Urinary bladder (tissue), 4 donors: ENCODE data around the gene TMPRSS11E. TPM values are rescaled to one million over a fixed set of nuclear protein-coding genes. Genes with fewer than 3 reads are reported as not detected.

ENCODE experiments used
- DNase-seq: peaks from one replicate; pipeline ENCODE4 v3.0.0-alpha.2; 2015; ENCODE audit errors: extremely low spot score
- H3K27ac ChIP-seq: one replicate; pipeline ENCODE4 v1.5.1; 2013; ENCODE audit warnings: low read depth, mild to moderate bottlenecking, moderate library complexity
- H3K36me3 ChIP-seq: one replicate; pipeline ENCODE4 v1.6.1; 2013; ENCODE audit warnings: mild to moderate bottlenecking, moderate library complexity; ENCODE audit not compliant: insufficient read depth
- H3K4me1 ChIP-seq: one replicate; pipeline ENCODE4 v1.6.1; 2013; ENCODE audit warnings: mild to moderate bottlenecking, moderate library complexity; ENCODE audit not compliant: insufficient read depth
- H3K4me3 ChIP-seq: one replicate; pipeline ENCODE4 v1.5.1; 2013; ENCODE audit warnings: low read depth, low read length
- WGBS: extraction: QIAGEN DNeasy Blood & Tissue Kit; methylation state at CpG from one replicate; pipeline ENCODE4 v1.1.7; 2013; 5-methylcytosine and 5-hydroxymethylcytosine counted together
- polyA plus RNA-seq: library from polyadenylated mRNA; stranded (reverse); fragments of 200-250 nt; gene quantifications from one replicate; pipeline ENCODE4 v1.2.3, GENCODE V29; 2013
- total RNA-seq: library from RNA; depleted of rRNA; stranded (reverse); fragments of >200 nt; gene quantifications from one replicate; pipeline ENCODE4 v1.2.3, GENCODE V29; 2014
- donor health status: healthy with polysubstance abuse.
- donor health status: healthy.

TMPRSS11E gene
- total and polyA plus RNA-seq, 2 donors: 2.2 to 34.7 TPM

DNA sequence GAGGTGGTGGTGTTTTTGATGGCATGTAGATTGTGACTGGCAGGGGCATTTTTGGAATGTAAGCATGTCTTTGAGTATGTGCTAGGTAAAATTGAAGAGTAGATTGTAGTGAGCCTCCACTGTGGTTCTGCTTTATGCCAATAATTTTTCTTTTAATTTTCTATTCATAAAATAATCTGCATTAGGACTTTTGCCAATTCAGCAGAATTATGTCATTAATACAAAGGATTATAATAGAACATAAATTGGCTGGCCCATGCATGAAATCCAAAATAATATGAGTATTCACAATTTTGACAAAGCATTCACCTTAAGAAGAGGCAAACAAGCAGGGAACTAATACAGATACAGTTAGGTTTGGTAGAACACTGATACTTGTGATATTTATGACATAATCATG is 14.9 kb upstream of the TMPRSS11E start:
- Histone ChIP-seq H3K4me3 (no peak overlapping the region), H3K4me1 (no peaks in the 10 kb centered on the region), H3K27ac (no peak overlapping the region), H3K36me3 (no peaks in the 10 kb centered on the region)
- DNase-seq: no peak

GRCh38 chr4:68433582-68433981 is 13.7 kb upstream of the TMPRSS11E start:
- H3K36me3 ChIP-seq: no peaks in the 10 kb centered on the region
- H3K4me3 ChIP-seq: no peak overlapping the region
- no peaks in the 10 kb centered on the region for H3K4me1 ChIP-seq
- no peak overlapping the region for H3K27ac ChIP-seq
- DNase-seq: no peak
- 85% methylated on average over 5 of the region's 5 CpGs for WGBS

- Histone ChIP-seq H3K4me1 (no peaks in the 10 kb centered on the region), H3K4me3 (no peak overlapping the region), H3K27ac (no peak overlapping the region), H3K36me3 (no peaks in the 10 kb centered on the region)
- 76% methylated on average over 1 of the region's 1 CpG for WGBS
- no peak for DNase-seq
Observed at GRCh38 chr4:68434277-68434676, 13.0 kb upstream of the TMPRSS11E start.

- 37% methylated on average over 1 of the region's 1 CpG for WGBS
- DNase-seq: no peak
- Histone ChIP-seq H3K36me3 (no peaks in the 10 kb centered on the region), H3K4me3 (no peak overlapping the region), H3K27ac (no peak overlapping the region), H3K4me1 (no peaks in the 10 kb centered on the region)
Observed at GRCh38 chr4:68434836-68435235, 12.4 kb upstream of the TMPRSS11E start.

- H3K4me3 ChIP-seq: no peak overlapping the region
- no peaks in the 10 kb centered on the region for H3K36me3 ChIP-seq
- no peak for DNase-seq
- H3K4me1 ChIP-seq: no peaks in the 10 kb centered on the region
- H3K27ac ChIP-seq: peak overlapping the region; percentile 10
Observed at GRCh38 chr4:68445111-68445510, 2.2 kb upstream of the TMPRSS11E start.

DNA sequence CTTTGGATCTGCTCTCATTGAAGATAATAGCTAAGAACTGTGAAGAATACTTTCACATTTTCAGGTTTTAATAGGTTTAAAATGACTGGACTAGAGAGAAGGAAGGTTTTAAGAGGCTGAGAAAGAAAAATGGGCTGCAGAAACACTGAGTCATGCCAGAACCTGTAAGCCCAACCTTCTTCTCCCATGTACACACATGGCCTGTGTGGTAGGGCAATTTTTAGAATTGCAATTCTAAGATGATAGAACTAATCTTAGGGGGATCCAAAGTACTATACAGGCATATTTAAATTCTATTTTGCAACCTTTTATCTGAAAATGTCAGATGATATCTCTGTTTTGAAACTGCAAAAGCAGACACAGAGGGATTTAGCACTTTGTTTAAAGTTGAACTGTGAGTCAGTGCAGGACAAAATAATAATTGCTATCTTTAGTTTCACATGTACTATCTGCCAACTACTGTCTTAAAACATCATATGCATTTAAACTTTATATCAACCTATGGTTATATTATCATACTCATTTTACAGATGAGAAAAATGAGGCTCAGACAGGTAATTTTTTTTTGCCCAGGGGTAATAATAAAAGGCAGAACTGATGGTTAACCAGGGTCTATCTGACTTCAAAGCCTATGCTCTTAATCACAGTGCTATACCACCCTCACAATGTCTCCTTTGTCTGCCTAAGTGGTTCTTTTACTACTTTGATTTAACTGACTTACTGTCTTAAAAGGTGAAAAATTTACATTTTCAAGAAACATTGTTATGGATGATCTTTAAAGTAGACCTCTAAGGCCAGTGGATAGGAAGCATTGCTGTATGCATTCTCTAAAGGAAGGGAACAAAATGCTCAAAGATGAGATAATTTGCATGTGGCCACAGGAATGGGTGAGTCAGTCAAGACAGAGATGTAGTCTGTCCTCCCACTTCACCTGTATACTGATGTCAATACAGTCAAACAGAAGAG is 4.3 kb downstream of the TMPRSS11E start:
- Histone ChIP-seq H3K27ac (no peak overlapping the region), H3K4me1 (peaks cover 2% of the 10 kb centered on the region), H3K4me3 (no peak overlapping the region), H3K36me3 (no peaks in the 10 kb centered on the region)
- DNase-seq: no peak

DNA sequence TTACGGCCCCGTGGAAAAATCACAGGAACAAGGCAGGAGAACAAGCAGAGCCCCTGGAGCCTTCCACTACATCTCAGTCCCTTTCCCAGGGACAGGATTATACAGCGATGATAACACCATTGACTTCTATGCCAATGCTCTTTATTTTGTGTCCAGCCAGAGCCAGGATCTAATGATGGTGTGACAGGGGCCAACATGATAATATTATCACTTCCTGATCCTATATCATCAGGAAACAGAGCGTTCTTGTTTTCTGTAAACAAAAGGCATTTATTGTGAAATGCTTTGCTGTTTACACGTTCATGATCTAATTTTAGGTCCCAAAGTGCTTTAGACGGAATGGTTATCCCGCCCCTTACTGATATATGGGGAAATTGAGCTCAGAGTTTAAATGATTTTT is 12.8 kb downstream of the TMPRSS11E start:
- Histone ChIP-seq H3K4me3 (no peak overlapping the region), H3K27ac (no peak overlapping the region), H3K4me1 (no peaks in the 10 kb centered on the region), H3K36me3 (no peaks in the 10 kb centered on the region)
- 59% methylated on average over 7 of the region's 7 CpGs for WGBS
- no peak for DNase-seq

GRCh38 chr4:68461790-68462189 is 14.5 kb downstream of the TMPRSS11E start:
- no peak for DNase-seq
- Histone ChIP-seq H3K36me3 (no peaks in the 10 kb centered on the region), H3K27ac (no peak overlapping the region), H3K4me1 (no peaks in the 10 kb centered on the region), H3K4me3 (no peak overlapping the region)
- 94% methylated on average over 3 of the region's 3 CpGs for WGBS

GRCh38 chr4:68462691-68463090 is 15.4 kb downstream of the TMPRSS11E start:
- no peak overlapping the region for H3K27ac ChIP-seq
- whole genome bisulfite sequencing: 75% methylated on average over 2 of the region's 2 CpGs
- DNase-seq: no peak
- H3K4me1 ChIP-seq: no peaks in the 10 kb centered on the region
- H3K4me3 ChIP-seq: no peak overlapping the region
- H3K36me3 ChIP-seq: no peaks in the 10 kb centered on the region

GRCh38 chr4:68463796-68464195 is 16.5 kb downstream of the TMPRSS11E start:
- H3K27ac ChIP-seq: no peak overlapping the region
- no peaks in the 10 kb centered on the region for H3K4me1 ChIP-seq
- WGBS: 20% methylated on average over 2 of the region's 2 CpGs
- H3K36me3 ChIP-seq: peaks cover 2% of the 10 kb centered on the region
- H3K4me3 ChIP-seq: no peak overlapping the region
- no peak for DNase-seq

DNA sequence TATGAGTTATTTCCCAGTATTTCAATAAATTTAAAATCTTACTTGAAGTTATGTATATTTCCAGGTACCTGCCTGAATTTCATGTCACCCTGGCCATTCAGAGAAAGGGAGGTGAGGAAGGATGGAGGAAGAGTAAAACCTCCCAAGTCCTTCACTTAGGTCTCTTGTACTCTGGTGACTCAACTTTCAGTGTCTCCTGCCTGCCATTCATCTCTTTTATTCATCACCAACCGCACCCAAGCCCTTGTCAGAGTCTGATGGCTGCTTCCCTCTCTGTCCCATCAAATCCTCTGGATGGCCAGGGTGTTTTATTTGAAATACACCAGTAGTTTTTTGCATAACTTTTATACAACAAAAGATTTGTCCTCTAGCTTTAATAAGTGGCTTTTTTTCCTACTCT is 17.8 kb downstream of the TMPRSS11E start:
- DNase-seq: no peak

GRCh38 chr4:68466185-68466584 is 18.9 kb downstream of the TMPRSS11E start:
- peaks cover 2% of the 10 kb centered on the region for H3K36me3 ChIP-seq
- H3K4me1 ChIP-seq: no peaks in the 10 kb centered on the region
- H3K4me3 ChIP-seq: no peak overlapping the region
- H3K27ac ChIP-seq: no peak overlapping the region
- 84% methylated on average over 2 of the region's 2 CpGs for WGBS
- no peak for DNase-seq

More for the DNA sequence above, 17.8 kb downstream of the TMPRSS11E start:
- H3K36me3 ChIP-seq: peaks cover 2% of the 10 kb centered on the region
- no peak overlapping the region for H3K4me3 ChIP-seq
- H3K4me1 ChIP-seq: no peaks in the 10 kb centered on the region
- no peak overlapping the region for H3K27ac ChIP-seq
- WGBS: 85% methylated on average over 1 of the region's 1 CpG

GRCh38 chr4:68466751-68467150 is 19.5 kb downstream of the TMPRSS11E start:
- no peak overlapping the region for H3K27ac ChIP-seq
- H3K36me3 ChIP-seq: peaks cover 2% of the 10 kb centered on the region
- 82% methylated on average over 3 of the region's 3 CpGs for WGBS
- H3K4me3 ChIP-seq: no peak overlapping the region
- DNase-seq: no peak
- no peaks in the 10 kb centered on the region for H3K4me1 ChIP-seq

- no peak overlapping the region for H3K27ac ChIP-seq
- no peak overlapping the region for H3K4me3 ChIP-seq
- no peak for DNase-seq
- H3K4me1 ChIP-seq: no peaks in the 10 kb centered on the region
- peaks cover 2% of the 10 kb centered on the region for H3K36me3 ChIP-seq
Observed at GRCh38 chr4:68469482-68469881, 22.2 kb downstream of the TMPRSS11E start.
